ENCODE results near the gene BASP1.

BASP1 gene

GRCh38 chr5:17215361-17215760 is 2.1 kb upstream of the BASP1 start:
- Histone ChIP-seq H3K27ac (ENCODE audit: extremely low read depth, low read depth, low read length) (no peak overlapping the region), H3K36me3 (ENCODE audit: control insufficient read depth in 2 of 2, insufficient read depth in 1 of 2, low read length in 2 of 2) (peaks cover 8 to 11% of the 10 kb centered on the region in 2 experiments; a peak in 2 of 3 replicates), H3K4me3 (ENCODE audit: low read depth, low read length) (no peak overlapping the region), H3K9me3 (ENCODE audit: control insufficient read depth, insufficient read depth, low read depth, low read length) (no peaks in the 10 kb centered on the region), H3K4me1 (ENCODE audit: control insufficient read depth, insufficient read depth, low read length) (peaks cover 12% of the 10 kb centered on the region)
- TF ChIP-seq ZNF701 (tag by site-specific recombination; IDR thresholded peaks at IDR 0.05) (no peak), ZNF544 (tag by site-specific recombination; IDR thresholded peaks at IDR 0.05) (no peak), BCL6B (tag by site-specific recombination; IDR thresholded peaks at IDR 0.05) (no peak), ZNF26 (tag by site-specific recombination; IDR thresholded peaks at IDR 0.05) (no peak), ATF2 (tag by site-specific recombination; IDR thresholded peaks at IDR 0.05; ENCODE audit: low read depth) (no peak), SCRT2 (tag by site-specific recombination; IDR thresholded peaks at IDR 0.05) (no peak), ZFP41 (tag by site-specific recombination; IDR thresholded peaks at IDR 0.05; ENCODE audit: borderline replicate concordance) (no peak), ZBTB7A (tag by site-specific recombination; IDR thresholded peaks at IDR 0.05; ENCODE audit: low read depth) (no peak), ZNF155 (tag by site-specific recombination; IDR thresholded peaks at IDR 0.05) (no peak), ZNF843 (tag by site-specific recombination; IDR thresholded peaks at IDR 0.05) (no peak)
- ChIA-PET POLR2A (interaction anchor here (0.8 to 1.2 kb wide), 2 partner anchors 155 to 164 kb away, joined by 3 to 5 read pairs; no protein-coding TSS in a partner anchor), CTCF (interaction anchor here (0.5 to 3.1 kb wide), 47 partner anchors 9 to 1148 kb away, joined by 3 to 80 read pairs (median 4); no protein-coding TSS in a partner anchor)

DNA sequence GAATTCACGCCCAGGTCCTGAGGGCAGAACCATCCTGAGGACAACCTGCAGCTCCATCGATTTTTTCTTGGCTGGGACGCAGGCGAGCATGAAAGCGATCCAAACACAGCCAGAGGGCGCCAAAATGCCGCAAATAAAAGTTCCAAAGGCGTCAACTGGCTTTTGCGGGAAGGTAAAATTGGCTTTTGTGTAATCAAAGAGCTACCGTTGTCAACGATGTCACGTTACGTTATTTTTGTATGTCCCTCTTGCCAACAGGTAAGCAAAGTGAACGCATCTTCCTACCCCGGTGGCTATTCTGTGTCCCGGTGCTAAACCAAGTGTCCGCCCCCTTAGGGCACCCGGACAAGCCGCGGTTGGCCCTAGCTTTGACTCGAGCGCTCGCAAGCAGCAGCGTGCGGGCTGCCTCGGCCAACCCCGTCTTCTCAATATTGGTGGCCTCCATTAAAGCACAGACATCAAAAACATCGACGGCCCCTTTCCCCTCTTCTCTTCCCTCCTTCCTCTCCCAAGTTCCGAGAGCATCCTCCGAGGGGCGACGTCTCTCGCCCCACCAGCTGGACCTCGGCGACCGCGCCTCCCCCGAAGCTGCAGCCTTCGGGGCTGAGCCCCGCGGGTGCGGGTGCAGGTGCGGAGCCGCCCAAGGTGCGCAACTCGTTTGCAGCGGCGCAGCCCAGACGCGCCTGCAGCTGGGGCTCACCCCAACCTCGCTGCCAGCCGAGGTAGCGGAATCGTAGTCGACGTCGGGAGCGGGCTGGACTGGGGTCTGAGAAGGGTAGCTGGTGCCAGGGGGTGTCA is 1.1 kb upstream of the BASP1 start:
- Histone ChIP-seq H3K4me1 (ENCODE audit: control insufficient read depth, insufficient read depth, low read length) (peaks cover 18% of the 10 kb centered on the region), H3K4me3 (ENCODE audit: low read depth, low read length) (peak overlapping the region; percentile 31), H3K9me3 (ENCODE audit: control insufficient read depth, insufficient read depth, low read depth, low read length) (no peaks in the 10 kb centered on the region), H3K36me3 (ENCODE audit: control insufficient read depth in 2 of 2, insufficient read depth in 1 of 2, low read length in 2 of 2) (peaks cover 8 to 11% of the 10 kb centered on the region in 2 experiments; a peak in 2 of 3 replicates), H3K27ac (ENCODE audit: extremely low read depth, low read depth, low read length) (peak overlapping the region; percentile 90)
- CTCF ChIA-PET = interaction anchor here (0.5 to 3.1 kb wide), 77 partner anchors 10 to 1445 kb away, joined by 3 to 80 read pairs (median 3); no protein-coding TSS in a partner anchor
- POLR2A ChIA-PET = interaction anchor here (0.5 to 3.1 kb wide), 11 partner anchors 89 to 1065 kb away, joined by 3 to 14 read pairs (median 4); no protein-coding TSS in a partner anchor
- no peak for TF ChIP-seq ZNF184 (tag by site-specific recombination; IDR thresholded peaks at IDR 0.05)
- TF ChIP-seq SP7 (tag by site-specific recombination; IDR thresholded peaks at IDR 0.05) = peak; percentile 67
- no peak for TF ChIP-seq OVOL3 (tag by site-specific recombination; IDR thresholded peaks at IDR 0.05)
- no peak for TF ChIP-seq ZNF473 (tag by site-specific recombination; IDR thresholded peaks at IDR 0.05)
- TF ChIP-seq ZNF157 (tag by site-specific recombination; IDR thresholded peaks at IDR 0.05) = no peak
- TF ChIP-seq ELK4 (IDR thresholded peaks at IDR 0.05; ENCODE audit: borderline replicate concordance, low read depth, low read length) = no peak
- TF ChIP-seq REPIN1 (tag by site-specific recombination; IDR thresholded peaks at IDR 0.05; ENCODE audit: low read depth) = peak; percentile 15; the same call in 1 of the 2 replicates
- no peak for TF ChIP-seq ZFP3 (tag by site-specific recombination; IDR thresholded peaks at IDR 0.05; ENCODE audit: low read depth)
- TF ChIP-seq ZNF426 (tag by site-specific recombination; IDR thresholded peaks at IDR 0.05) = no peak
- no peak for TF ChIP-seq ZNF292 (tag by site-specific recombination; IDR thresholded peaks at IDR 0.05; ENCODE audit: borderline replicate concordance, low read depth)
- peak; percentile 37 for TF ChIP-seq ZBTB44 (tag by site-specific recombination; IDR thresholded peaks at IDR 0.05)
- TF ChIP-seq TCF7L2 (IDR thresholded peaks at IDR 0.05; ENCODE audit: borderline replicate concordance, low read depth, low read length) = no peak
- no peak for TF ChIP-seq ZNF140 (tag by site-specific recombination; IDR thresholded peaks at IDR 0.05)
- 0 out of 2 replicates have a peak, but pooled peaks have one; percentile 12 for TF ChIP-seq ZSCAN4 (tag by site-specific recombination; IDR thresholded peaks at IDR 0.05)
- TF ChIP-seq ZNF560 (tag by site-specific recombination; IDR thresholded peaks at IDR 0.05; ENCODE audit: borderline replicate concordance) = no peak
- TF ChIP-seq KLF10 (tag by site-specific recombination; IDR thresholded peaks at IDR 0.05) = peak; percentile 20; the same call in 1 of the 2 replicates

All from HEK293 (cell line).